OCI-LY3 (cell line): ENCODE results near the gene ANK2.

Experiments used
- H2AFZ ChIP-seq: fragments of 200-600, 300-600 bp; shearing (Covaris generic); 2 replicates; pipeline ENCODE4 v1.6.0; 2014; ENCODE audit warnings: antibody characterized with exemption, low read depth, low read length
- H3K27ac ChIP-seq: fragments of 200-600, 300-600 bp; sonication (generic); 2 replicates; pipeline ENCODE4 v1.5.1; 2014; ENCODE audit warnings: mild to moderate bottlenecking, low read length, moderate library complexity, mixed read lengths
- H3K27me3 ChIP-seq: fragments of 200-600, 300-600 bp; sonication (generic); 2 replicates; pipeline ENCODE4 v1.6.1; 2014; ENCODE audit warnings: low read depth, low read length, mixed read lengths
- H3K36me3 ChIP-seq: fragments of 200-600, 300-600 bp; sonication (generic); replicated peaks from 2 replicates; pipeline ENCODE3; 2014; ENCODE audit warnings: low read depth, low read length, mixed read lengths
- H3K4me1 ChIP-seq: fragments of 300-600, 200-600 bp; sonication (generic); 2 replicates; pipeline ENCODE4 v1.6.1; 2014; ENCODE audit warnings: low read length, mixed read lengths
- H3K4me2 ChIP-seq: fragments of 200-600, 300-600 bp; sonication (generic); 2 replicates; pipeline ENCODE4 v1.6.1; 2014; ENCODE audit warnings: low read length, mixed read lengths
- H3K4me3 ChIP-seq: fragments of 300-600, 200-600 bp; sonication (generic); 2 replicates; pipeline ENCODE4 v1.5.1; 2014; ENCODE audit warnings: antibody characterized with exemption, mild to moderate bottlenecking, low read length, moderate library complexity
- H3K79me2 ChIP-seq: fragments of 300-600, 200-600 bp; shearing (Covaris generic); 2 replicates; pipeline ENCODE4 v1.6.1; 2014; ENCODE audit warnings: mild to moderate bottlenecking, low read length, mixed read lengths
- H3K9ac ChIP-seq: fragments of 300-600, 200-600 bp; shearing (Covaris generic); 2 replicates; pipeline ENCODE4 v1.6.0; 2014; ENCODE audit warnings: mild to moderate bottlenecking, low read length, moderate library complexity
- H3K9me3 ChIP-seq: fragments of 200-600, 300-600 bp; shearing (Covaris generic); 2 replicates; pipeline ENCODE4 v1.6.1; 2014; ENCODE audit warnings: low read length, mixed read lengths; ENCODE audit not compliant: insufficient read depth
- H4K20me1 ChIP-seq: fragments of 200-600, 300-600 bp; sonication (generic); 2 replicates; pipeline ENCODE4 v1.6.1; 2016; ENCODE audit warnings: low read length, mixed read lengths; ENCODE audit not compliant: insufficient read depth
- EZH2phosphoT487 ChIP-seq: fragments of 200-600 bp; shearing (Covaris generic); IDR thresholded peaks from 2 replicates; pipeline ENCODE4 v1.6.1; 2018; ENCODE audit warnings: antibody characterized with exemption, mixed run types, low read depth
- TF ChIP-seq, protein P1 (sequence below): fragments of 200-600, 300-600 bp; sonication (generic); IDR thresholded peaks from 2 replicates; pipeline ENCODE4 v1.5.1; 2014; ENCODE audit warnings: antibody characterized with exemption, low read length, low read depth

Gene ANK2

DNA sequence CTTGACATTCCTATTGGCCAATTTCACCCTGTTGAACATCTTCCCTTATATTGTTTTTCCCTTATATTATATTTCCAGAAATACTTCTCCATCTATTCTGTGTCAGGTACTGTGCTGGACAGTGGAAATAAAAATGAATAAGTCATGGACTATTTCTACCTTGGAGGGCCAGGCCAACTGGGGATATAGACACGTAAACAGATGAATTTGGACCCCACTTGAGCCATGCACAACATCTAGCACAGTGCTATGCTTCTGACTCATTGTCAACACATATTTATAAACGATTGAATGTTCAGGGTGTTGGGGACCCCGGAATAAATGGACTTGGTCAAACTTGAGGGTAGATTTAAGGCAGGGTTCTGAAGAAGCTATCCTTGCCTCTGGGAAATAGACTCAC, 111.1 kb downstream of the ANK2 start:
- Histone ChIP-seq H2AFZ (no peak overlapping the region), H3K27ac (no peak overlapping the region), H3K4me3 (no peak overlapping the region), H3K9me3 (no peaks in the 10 kb centered on the region), H3K9ac (no peak overlapping the region), H4K20me1 (no peaks in the 10 kb centered on the region), H3K4me1 (no peaks in the 10 kb centered on the region), H3K79me2 (no peaks in the 10 kb centered on the region), H3K27me3 (no peaks in the 10 kb centered on the region), H3K36me3 (no peaks in the 10 kb centered on the region), H3K4me2 (no peak overlapping the region)
- no peak for TF ChIP-seq EZH2phosphoT487
- TF ChIP-seq, protein P1, sequence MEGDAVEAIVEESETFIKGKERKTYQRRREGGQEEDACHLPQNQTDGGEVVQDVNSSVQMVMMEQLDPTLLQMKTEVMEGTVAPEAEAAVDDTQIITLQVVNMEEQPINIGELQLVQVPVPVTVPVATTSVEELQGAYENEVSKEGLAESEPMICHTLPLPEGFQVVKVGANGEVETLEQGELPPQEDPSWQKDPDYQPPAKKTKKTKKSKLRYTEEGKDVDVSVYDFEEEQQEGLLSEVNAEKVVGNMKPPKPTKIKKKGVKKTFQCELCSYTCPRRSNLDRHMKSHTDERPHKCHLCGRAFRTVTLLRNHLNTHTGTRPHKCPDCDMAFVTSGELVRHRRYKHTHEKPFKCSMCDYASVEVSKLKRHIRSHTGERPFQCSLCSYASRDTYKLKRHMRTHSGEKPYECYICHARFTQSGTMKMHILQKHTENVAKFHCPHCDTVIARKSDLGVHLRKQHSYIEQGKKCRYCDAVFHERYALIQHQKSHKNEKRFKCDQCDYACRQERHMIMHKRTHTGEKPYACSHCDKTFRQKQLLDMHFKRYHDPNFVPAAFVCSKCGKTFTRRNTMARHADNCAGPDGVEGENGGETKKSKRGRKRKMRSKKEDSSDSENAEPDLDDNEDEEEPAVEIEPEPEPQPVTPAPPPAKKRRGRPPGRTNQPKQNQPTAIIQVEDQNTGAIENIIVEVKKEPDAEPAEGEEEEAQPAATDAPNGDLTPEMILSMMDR, result no peak

DNA sequence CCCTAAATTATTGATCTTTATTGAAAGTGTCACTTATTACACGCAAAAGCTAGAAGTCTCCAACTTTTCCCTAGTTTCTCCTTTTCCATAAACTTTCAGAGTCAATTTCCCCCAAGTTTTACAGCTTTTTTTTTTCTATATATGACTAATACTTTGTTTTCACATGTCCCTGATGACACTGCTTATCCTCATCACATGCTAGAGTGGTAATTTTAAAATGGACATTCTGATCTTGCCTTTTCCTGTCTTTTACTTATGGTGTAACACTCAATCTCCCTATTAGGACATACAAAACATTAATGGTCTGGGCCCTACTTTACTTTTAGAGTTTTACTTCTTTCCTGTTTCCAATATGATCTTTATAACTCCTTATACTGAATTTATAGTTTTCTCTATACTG, 112.6 kb downstream of the ANK2 start:
- Histone ChIP-seq H4K20me1 (no peaks in the 10 kb centered on the region), H3K36me3 (no peaks in the 10 kb centered on the region), H2AFZ (no peak overlapping the region), H3K9ac (no peak overlapping the region), H3K27ac (no peak overlapping the region), H3K79me2 (no peaks in the 10 kb centered on the region), H3K27me3 (no peaks in the 10 kb centered on the region), H3K9me3 (no peaks in the 10 kb centered on the region), H3K4me1 (no peaks in the 10 kb centered on the region), H3K4me3 (no peak overlapping the region), H3K4me2 (no peak overlapping the region)
- TF ChIP-seq, protein P1, result no peak
- no peak for TF ChIP-seq EZH2phosphoT487

DNA sequence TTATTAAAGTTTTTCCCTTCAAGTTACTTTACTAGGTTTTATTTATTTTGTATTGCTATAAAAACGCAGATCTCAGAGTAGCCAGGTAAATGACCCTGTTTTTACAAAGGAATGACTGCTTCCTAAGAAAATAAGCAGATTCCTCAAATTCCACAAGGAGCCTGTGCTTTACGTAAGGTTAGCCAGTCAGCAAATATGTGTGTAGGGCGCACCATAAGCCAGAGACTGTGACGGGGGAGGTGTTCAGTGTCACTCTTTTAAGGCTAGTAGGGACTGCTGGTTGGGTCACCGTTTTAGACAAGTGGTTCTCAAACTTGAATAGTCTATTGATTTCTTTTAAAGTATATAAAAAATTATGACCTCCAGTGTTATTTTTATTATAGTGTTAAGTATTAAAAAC, 119.9 kb downstream of the ANK2 start:
- no peaks in the 10 kb centered on the region for H3K36me3 ChIP-seq
- no peaks in the 10 kb centered on the region for H3K27me3 ChIP-seq
- H3K4me3 ChIP-seq, result no peak overlapping the region
- no peak overlapping the region for H3K27ac ChIP-seq
- H3K79me2 ChIP-seq, result no peaks in the 10 kb centered on the region
- TF ChIP-seq, protein P1, result no peak
- no peak for TF ChIP-seq EZH2phosphoT487
- H3K9me3 ChIP-seq, result no peaks in the 10 kb centered on the region
- H3K4me2 ChIP-seq, result no peak overlapping the region
- no peaks in the 10 kb centered on the region for H3K4me1 ChIP-seq
- H4K20me1 ChIP-seq, result no peaks in the 10 kb centered on the region
- H2AFZ ChIP-seq, result no peak overlapping the region
- H3K9ac ChIP-seq, result no peak overlapping the region

DNA sequence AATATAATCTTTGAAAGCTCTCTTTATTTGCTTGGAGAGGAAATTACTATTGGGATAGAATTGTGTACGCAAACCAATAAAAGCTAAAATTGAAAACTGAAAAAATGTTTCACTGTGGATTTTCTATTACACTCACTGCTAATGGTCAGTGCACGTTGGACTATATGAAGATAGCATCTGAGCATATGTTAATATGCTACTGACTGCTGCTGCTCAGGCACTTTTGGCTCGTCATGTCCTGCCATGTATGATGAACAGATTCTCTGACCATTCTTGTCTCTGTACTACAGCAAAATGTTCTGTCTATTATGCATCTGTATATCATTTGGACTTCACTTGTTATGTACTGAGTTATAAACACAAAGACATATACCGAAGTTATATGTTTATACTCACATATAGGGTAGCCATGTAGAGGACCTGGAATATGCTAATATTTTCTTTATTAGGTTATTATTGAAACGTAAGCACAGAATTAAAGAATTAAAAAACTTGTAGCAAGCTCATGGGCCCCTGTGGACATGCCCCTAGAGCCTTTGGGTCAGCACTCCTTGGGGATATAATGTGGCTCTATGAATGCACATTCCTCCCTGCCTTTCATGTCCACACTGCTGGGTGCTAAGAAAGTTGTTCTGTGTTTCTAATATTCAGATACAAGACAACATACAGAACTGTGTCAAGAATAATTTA, 120.8 kb downstream of the ANK2 start:
- H3K4me3 ChIP-seq, result no peak overlapping the region
- TF ChIP-seq, protein P1, result no peak
- TF ChIP-seq EZH2phosphoT487, result no peak
- H3K4me1 ChIP-seq, result no peaks in the 10 kb centered on the region
- no peak overlapping the region for H3K4me2 ChIP-seq
- H3K36me3 ChIP-seq, result no peaks in the 10 kb centered on the region
- no peak overlapping the region for H3K27ac ChIP-seq
- no peaks in the 10 kb centered on the region for H3K27me3 ChIP-seq
- H4K20me1 ChIP-seq, result no peaks in the 10 kb centered on the region
- H3K9ac ChIP-seq, result no peak overlapping the region
- H2AFZ ChIP-seq, result no peak overlapping the region
- no peaks in the 10 kb centered on the region for H3K9me3 ChIP-seq
- no peaks in the 10 kb centered on the region for H3K79me2 ChIP-seq
